ENCODE measurements around the gene VAMP2.
A peak's percentile ranks its signal among the peaks of the same experiment; 100 is the strongest.

VAMP2 gene

DNA sequence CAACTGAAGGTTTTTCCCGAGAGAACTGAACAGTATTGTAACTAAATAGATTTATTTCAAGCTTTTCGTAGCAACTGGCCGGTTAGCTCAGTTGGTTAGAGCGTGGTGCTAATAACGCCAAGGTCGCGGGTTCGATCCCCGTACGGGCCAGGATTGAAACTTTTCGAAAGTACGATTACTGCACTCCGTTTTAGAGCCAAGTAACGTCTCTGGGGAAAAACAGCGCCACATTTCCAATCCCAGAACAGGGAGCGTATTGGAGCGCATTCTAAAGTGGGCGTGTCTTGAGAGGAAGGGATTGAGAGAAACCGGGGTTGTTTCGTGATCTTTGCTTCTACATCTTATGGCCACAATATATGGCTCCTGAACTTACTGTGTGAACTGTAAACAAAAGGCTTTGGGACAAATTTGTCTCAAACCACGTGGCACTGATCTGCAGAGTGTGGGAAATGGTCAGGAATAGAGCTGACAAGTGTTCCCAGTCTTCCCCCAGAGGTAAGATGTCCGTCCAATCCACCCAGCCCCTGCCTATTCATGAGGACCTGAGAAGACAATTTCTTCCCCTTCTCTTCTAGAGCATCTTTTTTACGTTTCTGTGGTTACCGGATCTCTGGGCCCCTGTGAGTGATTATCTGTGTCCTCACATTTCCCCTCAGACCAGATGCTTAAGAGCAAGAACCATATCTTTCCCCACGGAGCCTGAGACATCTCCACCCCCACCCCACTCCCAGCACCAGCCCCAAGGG lies 24.9 kb upstream of the VAMP2 start:
- no peak overlapping the region for H3K27ac Mint-ChIP-seq
- no peak overlapping the region for H3K4me3 Mint-ChIP-seq
- peaks cover 2% of the 10 kb centered on the region for H3K27me3 Mint-ChIP-seq (ENCODE audit: low read depth)
- no peaks in the 10 kb centered on the region for H3K36me3 Mint-ChIP-seq (ENCODE audit: low read depth)
- TF ChIP-seq, protein P1, sequence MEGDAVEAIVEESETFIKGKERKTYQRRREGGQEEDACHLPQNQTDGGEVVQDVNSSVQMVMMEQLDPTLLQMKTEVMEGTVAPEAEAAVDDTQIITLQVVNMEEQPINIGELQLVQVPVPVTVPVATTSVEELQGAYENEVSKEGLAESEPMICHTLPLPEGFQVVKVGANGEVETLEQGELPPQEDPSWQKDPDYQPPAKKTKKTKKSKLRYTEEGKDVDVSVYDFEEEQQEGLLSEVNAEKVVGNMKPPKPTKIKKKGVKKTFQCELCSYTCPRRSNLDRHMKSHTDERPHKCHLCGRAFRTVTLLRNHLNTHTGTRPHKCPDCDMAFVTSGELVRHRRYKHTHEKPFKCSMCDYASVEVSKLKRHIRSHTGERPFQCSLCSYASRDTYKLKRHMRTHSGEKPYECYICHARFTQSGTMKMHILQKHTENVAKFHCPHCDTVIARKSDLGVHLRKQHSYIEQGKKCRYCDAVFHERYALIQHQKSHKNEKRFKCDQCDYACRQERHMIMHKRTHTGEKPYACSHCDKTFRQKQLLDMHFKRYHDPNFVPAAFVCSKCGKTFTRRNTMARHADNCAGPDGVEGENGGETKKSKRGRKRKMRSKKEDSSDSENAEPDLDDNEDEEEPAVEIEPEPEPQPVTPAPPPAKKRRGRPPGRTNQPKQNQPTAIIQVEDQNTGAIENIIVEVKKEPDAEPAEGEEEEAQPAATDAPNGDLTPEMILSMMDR (IDR thresholded peaks at IDR 0.05; ENCODE audit: unreplicated experiment in 3 of 3): no peak
- no peaks in the 10 kb centered on the region for H3K9me3 Mint-ChIP-seq
- H3K4me1 Mint-ChIP-seq: peaks cover 11% of the 10 kb centered on the region

DNA sequence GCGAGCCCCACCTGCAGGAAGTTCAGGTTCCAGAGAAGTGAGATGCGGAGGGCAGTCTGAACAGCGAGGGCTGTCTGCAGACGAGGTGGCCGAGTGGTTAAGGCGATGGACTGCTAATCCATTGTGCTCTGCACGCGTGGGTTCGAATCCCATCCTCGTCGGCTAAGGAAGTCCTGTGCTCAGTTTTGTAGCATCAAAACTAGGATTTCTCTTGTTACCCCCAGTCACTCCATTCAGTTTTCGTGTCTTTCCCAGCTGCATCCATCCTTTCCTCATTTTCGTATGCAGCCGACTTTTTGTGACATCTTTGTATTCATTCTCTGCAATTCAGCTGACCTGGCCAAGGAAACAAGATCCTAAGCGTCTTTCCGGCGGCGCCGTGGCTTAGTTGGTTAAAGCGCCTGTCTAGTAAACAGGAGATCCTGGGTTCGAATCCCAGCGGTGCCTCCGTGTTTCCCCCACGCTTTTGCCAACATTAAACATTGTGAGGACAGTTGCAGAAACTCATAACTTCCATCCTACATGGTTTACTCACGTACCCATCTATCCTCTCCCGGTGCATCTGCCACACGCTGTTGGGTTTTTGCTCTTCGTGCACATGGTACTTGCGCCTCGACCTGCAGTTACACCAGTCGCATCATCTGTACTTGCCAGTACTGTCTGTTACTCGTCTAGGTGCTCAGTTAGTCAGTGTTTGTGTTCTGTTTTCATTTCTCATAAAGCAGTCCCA lies 24.2 kb upstream of the VAMP2 start:
- TF ChIP-seq, protein P1 (IDR thresholded peaks at IDR 0.05; ENCODE audit: unreplicated experiment in 3 of 3): peak in 2 of 3 experiments; percentile 5 to 39
- H3K9me3 Mint-ChIP-seq: no peaks in the 10 kb centered on the region
- no peaks in the 10 kb centered on the region for H3K36me3 Mint-ChIP-seq (ENCODE audit: low read depth)
- H3K27ac Mint-ChIP-seq: no peak overlapping the region
- peaks cover 7% of the 10 kb centered on the region for H3K27me3 Mint-ChIP-seq (ENCODE audit: low read depth)
- no peak overlapping the region for H3K4me3 Mint-ChIP-seq
- peaks cover 11% of the 10 kb centered on the region for H3K4me1 Mint-ChIP-seq

DNA sequence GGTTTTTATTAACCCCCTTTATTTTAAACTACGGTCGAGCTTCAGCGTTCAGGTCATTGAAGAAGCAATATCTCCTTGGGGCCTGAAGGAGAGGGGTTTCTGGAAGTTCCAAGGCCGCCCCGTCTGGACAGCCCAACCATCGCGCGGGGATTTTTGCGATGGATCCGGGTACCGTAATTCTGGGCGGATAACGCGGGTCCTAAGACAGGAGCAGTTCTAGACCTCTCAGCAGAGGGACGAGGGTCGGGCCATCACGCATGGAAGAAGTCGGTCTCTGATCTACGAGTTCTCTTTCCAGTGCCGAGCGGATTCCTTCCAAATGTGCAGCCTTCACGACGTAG lies 23.7 kb upstream of the VAMP2 start:
- H3K4me1 Mint-ChIP-seq: peaks cover 11% of the 10 kb centered on the region
- H3K27me3 Mint-ChIP-seq (ENCODE audit: low read depth): peaks cover 9% of the 10 kb centered on the region
- TF ChIP-seq, protein P1 (IDR thresholded peaks at IDR 0.05; ENCODE audit: unreplicated experiment in 3 of 3): peak in 1 of 3 experiments; percentile 28
- no peaks in the 10 kb centered on the region for H3K9me3 Mint-ChIP-seq
- no peaks in the 10 kb centered on the region for H3K36me3 Mint-ChIP-seq (ENCODE audit: low read depth)
- no peak overlapping the region for H3K4me3 Mint-ChIP-seq
- H3K27ac Mint-ChIP-seq: no peak overlapping the region

DNA sequence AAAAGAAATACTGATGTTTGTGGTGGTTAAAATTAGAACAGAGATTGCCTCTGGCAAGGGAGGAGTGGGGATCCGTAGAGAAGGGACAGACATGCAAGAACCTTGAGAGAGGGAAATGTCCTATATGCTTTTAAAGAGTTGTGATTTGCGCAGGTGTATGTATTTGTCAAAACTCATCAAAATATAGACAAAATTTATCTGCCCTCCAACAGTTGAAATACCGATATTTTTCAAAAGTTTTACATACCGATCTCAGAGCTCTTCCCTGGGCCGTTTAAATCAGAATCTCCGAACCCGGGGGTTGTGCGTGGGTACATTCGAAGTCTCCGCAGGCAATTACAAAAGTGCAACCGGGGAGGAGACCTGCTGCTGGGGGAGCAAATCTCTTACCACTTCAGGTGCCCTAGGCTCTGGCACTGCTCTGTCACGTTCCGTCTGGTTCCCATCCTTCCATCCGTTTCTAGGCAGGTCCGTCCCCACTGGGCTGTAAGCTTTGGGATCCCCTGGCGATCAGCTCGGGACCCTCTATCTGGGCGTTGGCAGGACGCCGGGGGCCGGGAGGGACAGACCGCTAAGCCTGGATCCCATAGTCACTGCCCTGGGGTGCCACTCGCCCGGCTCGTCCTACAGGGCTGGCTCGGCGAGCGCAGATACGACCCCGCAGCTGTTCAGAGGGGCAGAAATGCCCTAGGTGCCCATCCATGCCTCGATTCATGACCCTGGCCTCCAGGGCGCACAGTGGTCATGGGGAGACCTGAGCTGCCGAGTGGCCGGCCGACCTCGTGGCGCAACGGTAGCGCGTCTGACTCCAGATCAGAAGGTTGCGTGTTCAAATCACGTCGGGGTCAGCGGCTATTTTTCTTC lies 23.1 kb upstream of the VAMP2 start:
- Mint-ChIP-seq H3K4me1 (peaks cover 10% of the 10 kb centered on the region), H3K4me3 (no peak overlapping the region), H3K27ac (no peak overlapping the region), H3K27me3 (ENCODE audit: low read depth) (peaks cover 9% of the 10 kb centered on the region), H3K9me3 (no peaks in the 10 kb centered on the region), H3K36me3 (ENCODE audit: low read depth) (no peaks in the 10 kb centered on the region)
- TF ChIP-seq, protein P1 (IDR thresholded peaks at IDR 0.05; ENCODE audit: unreplicated experiment in 3 of 3): no peak

DNA sequence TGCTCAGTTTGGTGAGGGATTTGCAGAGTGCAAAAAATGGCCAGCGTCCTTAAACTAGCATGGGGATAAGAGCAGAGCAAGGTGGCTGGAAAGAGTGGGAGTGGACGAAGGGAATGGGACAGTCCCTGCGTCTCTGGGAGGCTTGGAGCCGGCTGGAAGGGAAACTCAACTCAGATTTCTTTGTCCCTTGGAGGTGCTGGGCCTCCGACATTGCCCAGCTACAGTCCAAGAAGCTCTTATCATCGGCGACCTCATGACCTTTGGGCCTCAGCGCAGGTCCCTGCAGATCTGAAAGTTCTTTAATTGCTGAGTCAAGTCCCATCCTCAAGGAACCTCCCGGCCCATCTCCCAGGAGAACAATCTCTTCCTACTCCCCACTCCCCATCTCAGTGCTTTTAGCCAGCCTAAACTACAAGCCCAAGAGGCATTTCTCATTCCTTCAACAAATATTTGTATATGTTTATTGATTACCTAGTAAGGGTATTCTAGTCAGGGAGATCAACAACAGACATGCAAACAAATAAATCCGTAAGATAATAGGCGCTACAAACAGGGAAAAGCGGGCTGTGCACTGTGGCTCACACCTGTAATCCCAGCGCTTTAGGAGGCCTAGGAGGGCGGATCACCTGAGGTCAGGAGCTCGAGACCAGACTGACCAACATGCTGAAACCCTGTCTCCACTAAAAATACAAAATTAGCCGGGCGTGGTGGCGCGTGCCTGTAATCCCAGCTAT lies 14.4 kb upstream of the VAMP2 start:
- Mint-ChIP-seq H3K36me3 (ENCODE audit: low read depth) (no peaks in the 10 kb centered on the region), H3K4me3 (peak overlapping the region; percentile 86 to 95 (median 93)), H3K4me1 (peaks cover 38% of the 10 kb centered on the region), H3K27me3 (ENCODE audit: low read depth) (peaks cover 4% of the 10 kb centered on the region), H3K27ac (peak overlapping the region; percentile 89 to 97 (median 96)), H3K9me3 (no peaks in the 10 kb centered on the region)
- TF ChIP-seq, protein P1 (IDR thresholded peaks at IDR 0.05; ENCODE audit: unreplicated experiment in 3 of 3): no peak
